ENCODE data around the gene CACNG1.

Gene CACNG1

DNA sequence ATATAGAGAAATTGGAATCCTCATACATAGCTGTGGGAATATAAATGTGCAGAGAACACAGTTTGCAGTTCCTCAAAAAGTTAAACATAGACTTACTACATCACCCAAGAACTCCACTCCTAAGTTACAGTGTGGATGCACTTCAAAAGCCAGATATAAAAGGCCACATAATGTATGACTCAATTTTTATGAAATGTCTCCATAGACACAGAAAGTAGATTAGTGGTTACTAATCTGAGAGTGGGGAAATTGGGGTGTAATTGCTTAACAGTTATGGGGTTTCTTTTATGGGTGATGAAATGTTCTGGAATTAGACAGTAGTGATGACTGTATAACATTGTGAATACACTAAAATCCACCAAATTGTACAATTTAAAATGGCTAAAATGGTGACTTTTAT, 60.9 kb downstream of the CACNG1 start:
- TF ChIP-seq, protein P1, sequence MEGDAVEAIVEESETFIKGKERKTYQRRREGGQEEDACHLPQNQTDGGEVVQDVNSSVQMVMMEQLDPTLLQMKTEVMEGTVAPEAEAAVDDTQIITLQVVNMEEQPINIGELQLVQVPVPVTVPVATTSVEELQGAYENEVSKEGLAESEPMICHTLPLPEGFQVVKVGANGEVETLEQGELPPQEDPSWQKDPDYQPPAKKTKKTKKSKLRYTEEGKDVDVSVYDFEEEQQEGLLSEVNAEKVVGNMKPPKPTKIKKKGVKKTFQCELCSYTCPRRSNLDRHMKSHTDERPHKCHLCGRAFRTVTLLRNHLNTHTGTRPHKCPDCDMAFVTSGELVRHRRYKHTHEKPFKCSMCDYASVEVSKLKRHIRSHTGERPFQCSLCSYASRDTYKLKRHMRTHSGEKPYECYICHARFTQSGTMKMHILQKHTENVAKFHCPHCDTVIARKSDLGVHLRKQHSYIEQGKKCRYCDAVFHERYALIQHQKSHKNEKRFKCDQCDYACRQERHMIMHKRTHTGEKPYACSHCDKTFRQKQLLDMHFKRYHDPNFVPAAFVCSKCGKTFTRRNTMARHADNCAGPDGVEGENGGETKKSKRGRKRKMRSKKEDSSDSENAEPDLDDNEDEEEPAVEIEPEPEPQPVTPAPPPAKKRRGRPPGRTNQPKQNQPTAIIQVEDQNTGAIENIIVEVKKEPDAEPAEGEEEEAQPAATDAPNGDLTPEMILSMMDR (conservative IDR thresholded peaks at IDR 0.05; ENCODE audit: low read depth): no peak
- POLR2A ChIA-PET (ENCODE audit: low non-redundant PET): no interaction called here
- CTCF ChIA-PET: interaction anchor here (1.0 kb wide), 1 partner anchor 22 kb away, joined by 3 read pairs; no protein-coding TSS in a partner anchor
- H3K27ac ChIP-seq: no peak overlapping the region
- peak; percentile 4 for DNase-seq (ENCODE audit: low spot score)

All from RWPE1 (cell line).